H1 (cell line): Measurements from ENCODE around the gene KRTAP1-3. TPM values are rescaled to one million over a fixed set of nuclear protein-coding genes. Genes with fewer than 3 reads are reported as not detected.

Experiments
- BCL11A ChIP-seq, 2 experiments: IDR thresholded peaks; one replicate each; pipeline ENCODE4 v1.6.1; 2011; ENCODE audit warnings: low read depth in 2 of 2, low read length in 2 of 2, mild to moderate bottlenecking in 2 of 2
- CHD7 ChIP-seq: fragments of 300-600 bp; sonication (generic); IDR thresholded peaks from 2 replicates; pipeline ENCODE4 v1.7.1; 2012; ENCODE audit warnings: low read length, moderate library complexity, mild to moderate bottlenecking, inconsistent platforms; ENCODE audit not compliant: insufficient replicate concordance
- polyA plus RNA-seq, 7 experiments: library from polyadenylated mRNA; depleted of rRNA in 3 of 7; stranded (reverse) in 5 of 7; unstranded in 2 of 7; fragments of >200 nt in 5 of 7; fragments of 200-250 nt in 2 of 7; gene quantifications; 1 replicate in 5 of 7; 2 replicates in 1 of 7; 4 replicates in 1 of 7; pipeline versions ENCODE4 v1.2.1 to v1.2.3, GENCODE V29; 2011 to 2013; ENCODE audit warnings: missing spikeins in 2 of 7, mixed read lengths in 2 of 7
- total RNA-seq: library from RNA; stranded (reverse); fragmentation: NEBNext Ultra II Directional; extraction: Animal tissue kit (Norgen Biotek cat#: 25700); gene quantifications from 2 replicates; pipeline ENCODE4 v1.2.1, GENCODE V29; 2021

Gene KRTAP1-3
- total and polyA plus RNA-seq, 2 of the 8 experiments (the other 6 are each of a cell fraction or from before 2014, with no cell fraction given) = not detected

DNA sequence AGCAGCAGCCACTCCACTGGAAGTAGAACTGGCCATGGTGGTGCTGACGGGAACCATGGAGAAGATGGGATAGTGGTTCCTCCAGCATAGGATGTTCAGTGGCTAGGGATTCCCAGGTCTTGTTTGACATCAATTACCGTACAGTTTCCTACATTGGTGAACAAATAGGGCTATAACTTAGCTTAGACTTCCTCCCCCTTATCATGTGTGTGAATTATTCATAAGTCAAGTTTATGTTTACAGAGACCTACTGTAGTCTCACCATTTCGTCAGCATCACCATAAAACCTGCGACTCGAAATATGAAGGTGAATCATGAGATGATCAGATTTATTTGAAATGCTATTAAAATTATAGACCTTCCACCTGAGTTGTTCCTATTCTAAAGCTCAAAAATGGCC is 24.1 kb upstream of the KRTAP1-3 start (continued):
- no peak for TF ChIP-seq CHD7
- TF ChIP-seq BCL11A (IDR thresholded peaks at IDR 0.05; ENCODE audit: low read depth in 2 of 2, low read length in 2 of 2) = no peak
